Hematopoietic multipotent progenitor cell treated with erythropoietin and hydrocortisone succinate and interleukin-3 and kit ligand, for 4 days (in vitro differentiated cells): Measurements from ENCODE around the gene MMP19.
"Not testable (repeated sequence)": the region's sequence is repeated elsewhere in the genome, so short reads cannot be mapped to it uniquely, and the experiment has no call there.

Source experiments
- DNase-seq: peaks from one replicate; pipeline ENCODE4 v3.0.0-alpha.2; 2015

The MMP19 gene

GRCh38 chr12:55842681-55843429, at the start of gene MMP19:
Gene MMP19, minus strand, starts transcription at chr12:55842936. Its CDS starts 106 bp downstream, at chr12:55842830.
- DNase-seq, result peak; percentile 41

GRCh38 chr12:55891310-55891709, 48.6 kb upstream of the MMP19 start:
- DNase-seq, result no peak

DNA sequence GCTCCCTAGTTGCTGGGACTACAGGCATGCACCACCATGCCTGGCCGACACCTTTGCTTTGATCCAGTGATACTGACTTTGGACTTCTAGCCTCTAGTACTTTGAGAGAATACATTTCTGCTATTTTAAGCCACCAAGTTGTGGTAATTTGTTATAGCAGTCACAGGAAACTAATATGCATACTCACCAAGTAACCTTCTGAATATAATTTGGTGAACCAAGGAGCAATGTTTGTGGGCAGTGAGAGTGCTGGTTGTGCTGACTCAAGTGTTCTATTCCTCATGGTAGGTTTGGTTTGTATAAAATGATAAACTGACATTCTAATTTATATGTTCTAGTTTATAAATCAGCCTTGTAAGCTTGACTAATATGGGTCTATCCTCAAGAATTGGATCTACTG, 42.4 kb upstream of the MMP19 start:
- DNase-seq, result no peak

DNA sequence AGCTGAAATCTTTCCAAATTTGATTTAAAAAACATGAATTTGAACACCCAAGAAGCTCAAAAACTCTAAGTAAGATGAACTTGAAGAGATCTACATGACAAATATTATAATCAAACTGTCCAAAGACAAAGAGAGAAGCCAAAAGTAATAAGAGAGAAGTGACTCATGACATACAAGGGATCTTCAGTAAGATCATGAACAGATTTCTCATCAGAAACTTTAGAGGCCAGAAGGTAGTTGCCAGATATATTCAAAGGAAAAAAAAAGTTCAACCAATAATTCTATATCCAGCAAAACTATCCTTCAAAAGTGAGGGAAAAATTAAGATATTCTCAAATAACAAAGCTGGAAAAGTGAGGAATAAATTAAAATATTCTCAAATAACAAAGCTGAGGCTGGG, 35.1 kb upstream of the MMP19 start:
- no peak for DNase-seq

DNA sequence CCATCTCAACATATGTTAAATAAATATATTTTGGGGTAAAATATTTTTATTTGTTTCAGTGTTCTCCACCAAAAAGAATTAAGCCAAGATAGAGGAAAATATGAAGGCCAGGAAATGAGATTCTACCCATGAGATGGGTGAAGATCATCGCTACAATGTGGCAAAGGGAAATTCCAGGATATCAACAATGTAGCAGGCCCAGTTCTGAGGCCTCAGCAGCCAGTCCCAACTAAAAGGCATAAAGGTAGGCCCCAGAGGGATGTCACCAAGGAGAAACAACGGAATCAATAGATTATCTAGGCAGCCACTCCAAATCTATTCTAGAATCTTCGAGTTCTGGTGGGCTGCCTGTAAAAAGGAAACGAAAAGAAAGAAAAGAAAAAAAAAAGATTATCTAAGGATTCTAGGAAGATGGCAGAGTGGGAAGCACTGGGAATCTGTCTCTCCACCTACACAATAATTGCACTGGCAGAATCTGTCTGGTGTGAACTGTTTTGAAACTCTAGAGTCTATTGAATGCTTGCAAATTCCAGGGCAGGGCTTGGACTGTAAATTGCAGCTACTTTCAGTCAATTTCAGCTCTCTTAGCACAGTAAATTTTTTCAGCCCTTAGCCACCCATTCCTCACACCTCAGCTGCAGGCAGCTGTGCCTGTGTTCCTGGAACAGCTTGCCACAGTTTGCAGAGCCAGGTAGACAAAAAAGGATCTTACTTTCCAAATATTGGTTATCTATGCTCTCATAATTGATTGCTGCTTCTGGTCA, 33.1 kb upstream of the MMP19 start:
- no peak for DNase-seq

DNA sequence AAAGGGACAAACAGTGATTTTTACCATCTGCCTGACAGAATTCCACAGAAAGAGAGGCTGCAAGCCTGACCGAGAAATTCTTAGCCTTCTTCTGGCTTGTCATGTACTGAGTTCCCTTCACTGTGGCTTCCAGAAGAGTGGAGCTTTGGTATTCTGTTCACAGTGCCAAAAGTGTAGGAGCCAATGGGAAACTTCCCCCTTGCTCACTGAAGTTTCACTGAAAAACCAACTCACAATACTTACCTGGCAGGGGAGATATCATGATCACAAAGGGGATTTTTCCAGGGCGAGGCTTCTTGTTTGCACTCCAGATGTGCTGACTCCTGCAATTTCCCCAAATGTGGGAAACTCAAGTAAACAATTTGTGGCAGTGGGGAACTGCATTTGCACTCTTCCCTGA, 31.7 kb upstream of the MMP19 start:
- no peak for DNase-seq

- not testable (repeated sequence) for DNase-seq
Observed at GRCh38 chr12:55866454-55867004, 23.8 kb upstream of the MMP19 start.

DNA sequence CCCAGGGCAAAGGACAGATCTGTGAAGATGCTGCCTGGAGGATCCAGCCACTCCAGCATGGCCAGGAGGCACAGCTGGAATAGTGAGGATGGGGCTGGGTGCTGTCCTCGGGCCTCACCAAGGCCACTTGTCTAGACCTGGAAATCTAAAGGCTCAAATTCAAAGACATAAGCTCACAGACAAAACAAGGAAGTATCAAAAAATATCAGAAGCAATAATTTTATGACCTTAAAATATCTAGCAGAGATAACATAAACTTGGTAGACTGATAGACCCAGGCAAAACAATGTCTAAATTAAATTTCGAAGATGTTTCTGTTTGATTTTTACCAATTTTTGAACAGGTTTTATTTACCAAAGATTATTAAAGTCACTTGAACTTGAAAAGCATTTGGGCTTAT, 22.6 kb upstream of the MMP19 start:
- DNase-seq, result no peak

DNA sequence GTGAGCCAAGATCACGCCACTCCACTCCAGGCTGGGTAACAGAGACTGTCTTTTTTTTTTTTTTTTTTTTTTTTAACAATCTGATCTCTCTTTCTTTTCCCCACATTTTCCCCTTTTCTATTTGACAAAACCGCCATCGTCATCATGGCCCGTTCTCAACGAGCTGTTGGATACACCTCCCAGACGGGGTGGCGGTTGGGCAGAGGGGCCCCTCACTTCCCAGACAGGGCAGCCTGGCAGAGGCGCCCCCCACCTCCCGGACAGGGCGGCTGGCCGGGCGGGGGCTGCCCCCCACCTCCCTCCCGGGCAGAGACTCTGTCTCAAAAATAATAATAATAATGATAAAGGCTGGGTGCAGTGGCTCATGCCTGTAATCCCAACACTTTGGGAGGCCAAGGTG, 20.2 kb upstream of the MMP19 start:
- not testable (repeated sequence) for DNase-seq

DNA sequence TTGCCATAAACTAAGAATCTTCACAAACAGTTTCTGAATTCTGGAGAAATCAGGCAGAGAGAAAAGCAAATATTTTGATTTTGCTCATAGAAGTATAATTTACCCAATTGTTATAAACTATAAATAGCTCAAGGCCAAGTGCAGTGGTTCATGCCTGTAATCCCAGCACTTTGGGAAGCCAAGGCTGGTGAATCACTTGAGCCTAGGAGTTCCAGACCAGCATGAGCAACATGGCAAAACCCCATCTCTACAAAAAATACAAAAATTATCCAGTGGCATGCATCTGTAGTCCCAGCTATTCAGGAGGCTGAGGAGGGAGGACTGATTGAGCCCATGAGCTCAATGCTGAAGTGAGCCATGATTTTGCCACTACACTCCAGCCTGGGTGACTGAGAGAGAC, 19.6 kb upstream of the MMP19 start:
- no peak for DNase-seq

- DNase-seq, result no peak
Observed at GRCh38 chr12:55861871-55862270, 19.1 kb upstream of the MMP19 start.

- DNase-seq, result no peak
Observed at GRCh38 chr12:55861396-55861795, 18.7 kb upstream of the MMP19 start.

- DNase-seq, result no peak
Observed at GRCh38 chr12:55852740-55853139, 10.0 kb upstream of the MMP19 start.

DNA sequence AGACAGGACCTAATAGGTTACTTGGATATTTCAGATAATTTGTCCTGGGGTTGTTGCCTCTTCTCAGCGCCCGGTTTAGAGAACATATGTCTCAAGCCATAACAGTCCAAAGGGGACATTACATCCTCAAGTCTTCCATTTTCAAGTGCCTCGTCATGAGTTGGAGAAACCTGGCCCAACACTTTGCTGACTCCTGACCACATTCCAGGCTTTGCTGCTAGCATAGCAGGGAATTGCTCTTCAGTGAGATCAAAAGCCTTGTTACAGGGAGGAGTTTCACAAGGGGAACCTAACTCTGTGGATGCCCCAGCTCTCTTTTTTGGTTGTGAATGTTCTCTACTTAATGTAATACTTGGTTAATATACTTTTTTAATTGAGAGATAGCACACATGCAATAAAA, 8.2 kb upstream of the MMP19 start:
- no peak for DNase-seq

GRCh38 chr12:55850401-55850800, 7.7 kb upstream of the MMP19 start:
- no peak for DNase-seq

DNA sequence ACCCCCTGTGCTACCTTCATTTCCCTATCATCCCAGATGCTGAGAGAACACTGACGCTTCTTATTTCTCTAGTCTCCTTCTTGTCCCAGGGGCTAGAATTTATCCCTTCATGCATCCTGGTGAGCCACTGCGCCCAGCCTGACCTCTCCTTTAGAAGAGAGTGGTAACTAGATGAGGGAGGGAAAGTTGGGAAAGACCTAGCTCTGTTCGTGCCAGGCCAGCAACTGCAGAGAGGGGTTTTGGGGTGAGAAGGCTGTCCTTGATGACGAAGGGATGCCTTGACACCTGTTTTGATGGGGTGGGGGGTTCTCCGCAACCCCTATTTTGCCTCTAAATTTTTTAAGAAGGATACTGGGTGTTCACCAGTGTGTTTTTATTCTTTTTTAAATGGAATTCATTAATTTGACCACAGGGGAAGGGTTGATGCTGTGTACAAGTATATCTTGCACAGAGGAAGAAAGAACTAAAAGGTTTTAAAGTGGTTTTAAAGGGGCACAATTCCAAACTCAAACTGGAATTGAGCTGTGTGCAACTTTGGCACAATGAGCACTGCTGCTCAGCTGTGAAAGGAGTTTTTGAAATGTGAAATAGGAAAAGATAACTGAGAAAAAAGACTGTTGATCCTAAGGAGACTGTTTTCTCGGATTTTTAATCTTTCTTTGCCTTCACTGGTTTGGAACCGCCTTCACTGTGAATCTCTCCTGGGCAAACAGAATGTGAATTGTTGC, 7.0 kb upstream of the MMP19 start:
- no peak for DNase-seq

DNA sequence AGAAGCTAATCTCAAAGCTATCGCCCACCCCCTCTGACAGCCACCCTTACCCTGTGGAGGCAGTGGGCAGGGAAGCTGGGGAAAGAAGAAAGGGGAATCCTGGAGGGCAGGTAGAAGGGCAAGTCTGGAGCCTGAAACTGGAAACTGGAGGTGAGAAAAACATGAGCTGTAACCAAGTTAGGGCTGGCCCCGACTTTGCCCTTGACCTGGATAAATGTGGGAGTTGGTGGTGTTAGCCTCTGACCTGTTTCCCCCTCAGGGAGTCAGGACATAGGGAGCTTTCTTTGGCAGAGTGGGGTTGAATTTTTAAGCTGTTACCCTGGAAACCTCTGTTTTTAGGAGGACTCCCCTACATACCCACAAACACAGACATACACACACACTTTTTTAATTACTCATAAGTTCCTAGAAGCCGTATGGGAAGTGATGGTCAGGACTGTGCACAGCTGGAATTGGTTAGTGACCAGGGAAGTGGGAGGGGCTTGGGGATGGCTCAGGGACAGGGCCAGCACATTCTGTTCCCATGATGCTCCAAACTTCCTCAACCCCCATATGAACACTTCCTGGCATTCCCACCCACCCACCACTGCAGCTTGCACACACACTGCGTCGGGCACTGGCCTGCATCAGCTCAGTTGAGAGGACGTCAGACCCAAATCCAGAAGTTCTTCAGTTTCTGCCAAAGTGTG, 5.0 kb upstream of the MMP19 start:
- DNase-seq, result peak; percentile 75

GRCh38 chr12:55847033-55847432, 4.3 kb upstream of the MMP19 start:
- peak; percentile 30 for DNase-seq

GRCh38 chr12:55845785-55846496, 3.2 kb upstream of the MMP19 start:
- no peak for DNase-seq

DNA sequence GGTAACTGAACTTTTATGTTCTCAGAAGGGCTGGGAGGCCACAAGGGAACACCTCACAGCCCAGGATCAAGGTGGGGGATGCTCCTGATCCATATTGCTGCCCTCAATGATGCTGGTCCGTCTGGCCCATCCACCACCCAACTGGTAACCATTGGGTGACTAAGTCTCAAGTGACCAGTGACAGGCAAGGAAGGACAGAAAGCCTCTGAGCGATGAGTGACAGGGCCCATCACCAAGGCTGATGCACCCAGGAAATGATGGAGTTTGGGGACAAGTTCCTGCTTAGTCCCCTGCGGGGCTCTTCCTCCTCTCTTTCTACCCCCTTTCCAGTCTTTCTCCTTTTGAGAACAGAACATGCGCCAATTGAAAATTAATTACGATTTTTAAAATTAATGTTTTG, 2.6 kb upstream of the MMP19 start:
- no peak for DNase-seq

GRCh38 chr12:55844961-55845360, 2.2 kb upstream of the MMP19 start:
- DNase-seq, result no peak

GRCh38 chr12:55843431-55843830, 695 bp upstream of the MMP19 start:
- DNase-seq, result no peak
